Smooth muscle cell of the brain vasculature (primary cell): ENCODE data around the gene MAP2K2.

Experiments
- DNase-seq: peaks from one replicate; pipeline ENCODE4 v3.0.0-alpha.2; 2012; ENCODE audit warnings: low read depth, low spot score

Gene MAP2K2

DNA sequence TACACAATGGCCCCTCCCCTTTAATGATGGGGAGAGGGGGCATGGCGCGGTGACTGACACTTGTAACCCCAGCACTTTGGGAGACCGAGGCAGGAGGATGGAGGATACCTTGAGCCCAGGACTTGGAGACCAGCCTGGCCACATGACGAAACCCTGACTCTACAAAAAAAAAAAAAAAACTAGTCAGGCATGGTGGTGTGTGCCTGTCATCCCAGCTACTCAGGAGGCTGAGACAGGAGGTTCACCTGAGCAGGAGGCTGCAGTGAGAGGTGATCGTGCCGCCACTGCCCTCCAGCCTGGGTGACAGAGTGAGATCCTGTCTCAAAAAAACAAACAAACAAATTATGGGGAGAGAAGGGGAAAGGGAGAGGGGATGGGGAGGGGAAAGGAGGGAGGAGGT lies 43.4 kb downstream of the MAP2K2 start:
- no peak for DNase-seq

DNA sequence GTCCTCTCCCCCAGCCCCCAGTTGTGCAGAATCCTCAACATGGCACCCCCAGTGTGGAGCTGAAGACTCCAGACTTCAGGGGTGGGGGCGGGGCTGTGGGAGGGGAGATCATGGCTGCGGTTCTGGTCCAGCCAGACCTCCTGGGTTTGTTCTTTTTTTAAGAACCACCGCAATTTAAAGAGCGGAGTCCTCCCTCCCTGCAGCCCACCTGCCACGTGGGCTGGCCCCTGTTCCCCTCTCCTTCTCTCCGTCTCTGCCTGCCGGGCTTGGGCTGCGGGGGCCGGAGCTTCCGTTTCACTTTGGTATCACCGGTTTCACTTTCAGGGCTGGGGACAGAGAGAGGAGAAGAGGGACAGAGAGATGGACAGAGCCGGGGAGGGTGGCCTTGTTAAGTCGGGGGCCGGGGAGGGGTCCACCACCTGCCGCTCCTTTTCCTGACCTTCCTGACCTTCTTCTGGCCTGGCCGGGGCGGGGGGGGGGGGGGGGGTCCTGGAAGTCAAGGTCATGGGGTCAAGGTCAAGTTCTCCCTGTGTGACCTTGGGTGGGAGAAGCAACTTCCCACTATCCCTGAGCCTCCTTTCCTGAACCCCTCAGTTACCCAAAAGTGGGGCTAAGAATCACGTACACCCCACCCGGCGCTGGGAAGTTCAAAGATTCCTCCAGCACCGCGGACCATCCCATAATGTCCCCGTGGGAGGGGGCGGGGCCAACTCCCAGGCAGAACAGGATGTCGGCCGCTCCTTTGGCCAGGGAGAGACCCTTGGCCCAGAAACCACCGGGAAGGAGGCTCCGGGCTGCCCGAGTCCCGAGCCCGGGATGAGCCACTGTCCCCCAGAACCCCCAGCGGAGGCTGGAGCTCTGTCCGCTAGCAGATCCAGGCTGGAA lies 45.9 kb downstream of the MAP2K2 start:
- DNase-seq: no peak

DNA sequence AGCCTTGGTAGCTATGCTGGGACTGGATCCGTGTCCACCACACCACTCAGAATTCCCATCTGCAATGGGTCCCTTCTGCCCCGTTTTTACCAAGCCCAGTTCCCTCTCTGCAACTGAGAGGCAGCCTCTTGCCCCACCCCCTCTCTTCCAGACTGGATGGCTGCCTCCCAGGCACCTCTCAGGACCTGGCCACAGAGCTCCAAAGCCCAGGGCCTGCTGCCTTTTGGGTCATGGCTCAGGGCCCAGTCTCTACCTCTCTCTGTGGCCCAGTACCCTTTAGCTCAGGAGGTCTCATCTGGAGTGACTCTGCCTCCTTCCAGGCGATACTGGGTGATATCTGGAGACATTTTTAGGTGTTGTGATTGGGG lies 46.9 kb downstream of the MAP2K2 start:
- no peak for DNase-seq

DNA sequence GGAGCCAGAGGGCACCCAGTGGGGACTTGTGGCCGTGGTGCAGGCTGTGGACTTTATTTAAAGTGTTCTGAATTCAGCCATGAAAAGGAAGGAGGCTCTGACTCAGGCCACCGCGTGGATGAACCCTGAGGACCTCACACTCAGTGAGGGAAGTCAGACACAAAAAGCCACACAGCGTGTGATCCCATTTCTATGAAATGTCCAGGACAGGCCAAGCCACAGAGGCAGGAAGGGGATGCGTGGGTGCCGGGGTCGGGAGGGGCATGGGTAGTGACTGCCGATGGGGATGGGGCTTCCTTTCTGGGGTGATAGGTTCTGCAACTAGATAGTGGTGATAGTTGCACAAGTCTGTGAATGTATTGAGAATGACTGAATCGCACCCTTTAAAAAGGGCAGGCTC lies 48.5 kb downstream of the MAP2K2 start:
- no peak for DNase-seq

DNA sequence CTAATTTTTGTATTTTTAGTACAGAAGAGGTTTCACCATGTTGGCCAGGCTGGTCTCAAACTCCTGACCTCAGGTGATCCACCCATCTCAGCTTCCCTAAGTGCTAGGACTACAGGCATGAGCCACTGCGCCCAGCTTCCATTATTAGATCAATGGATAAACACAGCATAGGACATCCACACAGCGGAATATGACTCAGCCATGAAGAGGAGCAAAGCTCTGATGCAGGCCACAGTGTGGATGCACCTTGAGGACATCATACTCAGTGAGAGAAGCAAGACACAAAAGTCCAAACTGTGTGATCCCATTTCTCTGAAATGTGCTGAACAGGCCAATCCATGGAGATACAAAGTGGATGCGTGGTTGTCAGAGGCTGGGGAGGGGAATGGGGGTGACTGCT lies 52.3 kb downstream of the MAP2K2 start:
- no peak for DNase-seq

DNA sequence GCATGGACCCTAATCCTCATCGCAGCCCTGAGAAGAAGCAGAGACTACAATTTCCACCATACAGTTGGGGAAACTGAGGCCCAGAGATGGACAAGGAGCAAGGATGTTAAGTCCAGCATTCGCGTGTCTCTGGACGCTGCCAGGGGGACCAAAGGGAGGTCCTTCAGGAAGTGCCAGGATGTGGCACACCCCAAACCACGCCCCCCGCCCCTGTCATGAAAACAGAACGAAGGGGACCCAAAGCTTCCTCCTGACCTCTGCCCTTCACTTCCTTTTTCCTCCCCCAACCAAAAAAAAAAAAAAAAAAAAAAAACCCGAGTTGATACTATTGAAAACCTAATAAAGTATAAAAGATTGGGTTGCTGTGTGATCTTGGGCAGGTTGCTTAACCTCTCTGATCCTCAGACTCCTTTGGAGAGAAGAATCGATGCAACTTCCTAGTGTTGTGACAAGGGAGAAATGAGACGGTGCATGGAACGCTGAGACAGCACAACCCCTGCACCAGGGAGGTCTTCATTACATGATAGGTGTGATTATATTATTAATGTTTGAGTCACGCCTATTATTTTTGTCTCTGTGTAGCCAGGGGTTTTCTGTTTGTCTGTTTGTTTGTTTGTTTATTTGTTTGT lies 54.5 kb downstream of the MAP2K2 start:
- DNase-seq: no peak

DNA sequence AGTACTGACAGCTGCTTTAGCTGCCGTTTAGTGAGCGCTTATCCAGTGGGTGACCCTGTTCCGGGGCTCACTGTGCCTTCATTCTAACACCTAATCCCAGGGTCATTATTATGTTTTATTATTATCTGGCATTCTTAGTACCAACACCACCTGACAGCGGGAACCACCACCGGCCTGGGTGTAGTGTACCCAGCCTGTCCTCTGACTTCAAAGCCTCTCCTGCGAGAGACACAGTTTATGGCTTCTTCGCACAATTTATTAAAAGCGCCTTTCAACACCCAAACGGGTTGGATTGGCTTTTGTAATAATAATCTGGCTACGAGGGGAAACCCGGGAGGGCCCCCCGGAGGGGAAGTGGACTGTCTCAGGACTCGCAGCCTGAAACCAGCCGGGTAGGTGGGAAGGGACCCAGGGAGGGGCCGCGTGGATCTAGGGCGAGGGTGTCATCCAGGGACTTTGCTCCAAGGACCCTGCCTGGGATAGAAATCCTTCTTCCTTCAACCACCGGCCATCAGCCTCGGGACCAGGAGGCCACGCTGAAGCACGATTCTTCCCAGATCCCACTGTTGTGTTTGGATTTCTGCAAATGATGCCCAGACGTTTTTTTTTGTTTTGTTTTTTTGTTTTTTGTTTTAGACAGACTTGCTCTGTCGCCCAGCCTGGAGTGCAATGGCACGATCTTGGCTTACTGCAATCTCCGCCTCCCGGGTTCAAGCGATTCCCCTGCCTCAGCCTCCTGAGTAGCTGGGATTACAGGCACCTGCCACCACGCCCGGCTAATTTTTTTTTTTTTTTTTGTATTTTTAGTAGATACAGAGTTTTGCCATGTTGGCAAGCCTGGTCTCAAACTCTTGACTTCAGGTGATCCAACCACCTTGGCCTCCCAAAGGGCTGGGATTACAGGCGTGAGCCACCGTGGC lies 55.6 kb downstream of the MAP2K2 start:
- DNase-seq: no peak

DNA sequence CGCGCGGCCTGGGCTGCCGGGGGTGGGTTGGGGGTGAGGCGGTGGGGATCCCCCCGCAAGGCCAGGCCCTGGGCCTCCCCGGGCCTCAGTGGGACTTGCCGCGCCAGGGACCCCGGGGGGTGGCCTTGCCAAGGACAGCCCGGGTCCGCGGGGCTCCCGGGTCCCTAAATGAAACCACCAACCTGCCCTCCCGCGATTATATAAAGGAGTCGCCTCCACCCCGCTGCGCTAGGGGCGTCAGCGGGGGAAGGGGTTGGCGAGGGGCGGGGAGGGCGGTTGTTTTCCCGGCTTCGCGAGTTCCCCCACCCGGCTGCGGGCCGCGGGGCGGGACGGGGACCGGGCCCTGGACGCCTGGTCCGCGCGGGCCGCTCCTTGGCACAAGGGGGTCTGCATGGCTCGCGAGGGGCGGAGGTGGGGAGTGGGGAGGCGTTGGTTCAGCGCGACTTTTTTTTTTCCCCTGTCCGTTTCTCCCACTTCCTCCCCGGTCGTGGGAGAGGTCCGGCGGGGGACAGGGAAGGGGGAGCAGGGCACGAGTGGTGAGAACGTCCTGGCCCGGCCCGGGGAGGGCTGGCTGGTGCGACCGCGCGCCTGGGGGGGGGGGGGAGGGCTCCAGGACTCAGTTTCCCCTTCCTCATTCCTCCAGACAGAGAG lies 56.4 kb downstream of the MAP2K2 start:
- no peak for DNase-seq

DNA sequence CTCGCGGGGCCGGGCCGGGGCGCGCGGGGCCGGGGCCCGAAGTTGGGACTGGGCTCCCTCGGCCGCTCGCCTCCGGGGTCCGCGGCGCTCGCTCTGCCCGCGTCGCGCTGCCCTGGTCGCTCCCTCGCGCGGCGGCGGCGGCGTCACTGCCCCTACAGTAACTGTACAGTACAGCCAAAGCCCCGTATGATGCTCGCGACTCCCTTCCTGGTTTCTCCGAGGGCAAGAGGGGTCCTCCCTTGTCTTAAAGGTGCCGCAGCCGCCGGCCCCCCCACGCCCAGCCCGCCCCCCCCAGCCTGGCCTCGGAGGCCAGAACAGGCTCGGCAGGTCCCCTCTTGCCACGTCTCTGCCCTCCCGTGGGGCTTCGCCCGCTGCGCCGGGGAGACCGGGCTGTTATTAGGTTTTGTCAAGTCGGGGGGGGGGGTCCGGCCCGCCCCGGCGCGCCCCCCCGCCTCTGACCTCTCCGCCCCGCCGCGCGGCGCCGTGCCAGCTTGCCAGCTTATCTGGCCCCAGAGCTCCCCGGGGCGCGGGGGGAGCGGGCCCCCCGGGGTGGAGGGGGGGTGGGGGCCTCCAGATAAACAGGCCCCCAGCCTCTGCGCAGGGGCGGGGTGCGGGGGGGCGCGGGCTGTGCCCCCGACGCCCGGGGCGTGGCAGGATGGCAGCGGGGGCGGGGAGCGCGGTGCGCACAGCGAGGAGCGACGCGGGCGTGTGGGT lies 57.1 kb downstream of the MAP2K2 start, which contains the start of gene ZBTB7A:
ZBTB7A (minus strand) TSS at position 218 of the 714 bp plus-strand sequence. CDS start 11,667 bp downstream, outside the sequence.
- DNase-seq: no peak

DNA sequence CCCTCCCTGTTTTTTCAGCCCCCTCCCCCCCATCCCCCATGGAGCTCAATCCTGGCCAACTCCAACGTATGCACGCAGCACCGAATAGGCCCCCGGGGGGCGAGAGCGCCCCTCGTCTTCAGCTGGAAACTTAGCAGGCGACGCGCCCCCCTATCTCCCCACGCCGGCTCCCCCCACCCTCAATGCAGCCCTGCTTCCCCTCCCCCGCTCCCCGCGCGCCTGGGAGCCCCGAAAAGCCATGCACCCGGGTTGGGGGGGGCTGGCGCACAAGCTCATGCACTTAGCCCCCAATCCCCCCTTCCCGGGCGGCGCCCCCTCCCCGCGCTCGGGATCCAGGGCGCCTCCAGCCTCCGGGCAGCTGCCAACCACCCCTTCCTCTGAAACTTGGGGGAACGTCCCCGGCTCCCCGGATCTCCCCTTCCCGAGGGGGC lies 57.7 kb downstream of the MAP2K2 start:
- DNase-seq: no peak

DNA sequence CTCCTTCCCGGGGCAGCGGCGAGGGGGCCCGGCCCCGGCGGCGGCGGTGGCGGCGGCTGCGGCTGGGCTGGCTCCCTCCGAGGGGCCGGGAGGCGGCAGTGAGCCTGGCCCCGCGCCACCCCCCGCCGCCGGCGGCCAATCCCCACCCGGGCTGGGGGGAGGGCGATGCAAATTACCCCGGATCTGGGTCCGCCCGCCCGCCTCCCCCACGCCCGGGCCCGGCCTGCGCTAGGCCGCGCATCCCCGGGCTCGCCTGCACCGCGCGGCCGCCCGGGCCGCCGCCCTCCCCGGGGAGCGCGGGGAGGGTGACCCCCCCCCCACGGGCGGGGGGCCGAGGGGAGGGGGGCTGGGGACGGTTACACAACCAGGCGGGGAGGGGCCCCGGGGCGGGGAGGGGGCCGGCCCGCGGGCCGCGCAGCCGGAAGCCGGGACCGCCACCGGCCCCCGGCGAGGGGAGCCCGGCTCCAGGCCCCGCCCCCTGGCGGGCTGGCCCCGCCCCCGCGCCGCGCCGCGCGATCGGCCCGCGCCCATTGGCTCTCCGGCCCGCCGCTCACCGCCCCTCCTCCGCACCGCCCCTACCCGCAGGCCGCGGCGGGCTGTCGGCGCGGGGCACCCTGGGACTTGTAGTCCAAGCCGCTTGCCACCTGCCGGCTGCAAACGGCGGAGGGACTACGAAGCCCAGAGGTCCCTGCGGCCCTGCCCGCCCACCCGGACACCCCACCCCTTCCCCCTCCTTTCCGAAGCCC lies 58.3 kb downstream of the MAP2K2 start:
- DNase-seq: peak; percentile 91

DNA sequence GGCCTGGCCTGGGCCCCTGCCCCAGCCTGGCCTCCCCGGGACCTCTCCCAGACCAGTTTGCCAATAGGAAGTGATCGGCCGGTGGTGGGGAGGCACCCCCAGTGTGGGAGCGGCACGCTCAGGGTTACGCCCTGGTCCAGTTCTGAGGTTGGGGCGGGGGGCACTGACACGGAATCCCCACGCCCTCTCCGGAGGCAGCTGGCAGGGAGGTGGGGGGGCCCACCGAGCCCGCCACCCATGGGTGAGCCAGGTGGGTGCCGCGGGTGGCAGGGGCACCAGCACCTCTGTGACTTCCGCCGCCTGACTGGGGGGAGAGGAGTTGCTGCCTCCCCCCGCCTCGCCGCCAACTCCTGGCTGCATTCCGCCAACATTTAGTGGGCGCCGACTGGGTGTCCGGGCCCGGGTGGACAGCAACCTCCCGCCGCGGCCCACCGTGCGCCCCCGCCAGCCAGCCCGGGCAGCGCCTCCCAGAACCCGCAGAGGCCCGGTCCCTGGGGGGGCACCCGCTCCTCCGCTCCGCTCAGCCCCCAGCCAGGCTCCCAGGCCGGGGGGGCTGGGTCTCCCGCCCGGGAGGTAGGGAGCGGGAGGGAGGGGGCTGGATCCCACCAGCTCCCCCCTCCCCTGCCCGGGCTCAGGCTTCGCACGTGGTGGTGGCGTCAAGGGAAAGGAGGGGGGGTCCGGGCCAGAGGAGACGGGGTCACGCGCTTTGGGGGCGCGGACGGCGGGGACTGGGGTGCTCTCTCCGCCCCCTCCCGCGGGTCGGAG lies 59.2 kb downstream of the MAP2K2 start:
- no peak for DNase-seq

DNA sequence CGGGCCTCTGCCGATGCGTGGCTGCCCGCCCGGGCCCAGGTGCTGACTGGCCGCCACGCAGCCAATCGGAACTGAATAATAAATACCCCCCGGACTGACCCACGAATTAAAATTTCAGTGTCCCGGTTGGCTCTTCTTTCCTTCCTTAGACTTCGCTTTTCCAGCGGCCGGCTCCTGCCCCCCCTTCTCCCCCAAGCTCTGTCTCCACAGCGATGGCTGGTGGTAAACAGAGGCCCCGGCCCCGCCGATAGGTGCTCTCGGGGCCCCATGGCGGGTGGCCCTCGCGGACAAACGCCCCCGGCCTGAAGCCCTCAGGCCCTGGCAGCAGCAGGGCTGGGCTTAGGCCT lies 59.8 kb downstream of the MAP2K2 start:
- no peak for DNase-seq

DNA sequence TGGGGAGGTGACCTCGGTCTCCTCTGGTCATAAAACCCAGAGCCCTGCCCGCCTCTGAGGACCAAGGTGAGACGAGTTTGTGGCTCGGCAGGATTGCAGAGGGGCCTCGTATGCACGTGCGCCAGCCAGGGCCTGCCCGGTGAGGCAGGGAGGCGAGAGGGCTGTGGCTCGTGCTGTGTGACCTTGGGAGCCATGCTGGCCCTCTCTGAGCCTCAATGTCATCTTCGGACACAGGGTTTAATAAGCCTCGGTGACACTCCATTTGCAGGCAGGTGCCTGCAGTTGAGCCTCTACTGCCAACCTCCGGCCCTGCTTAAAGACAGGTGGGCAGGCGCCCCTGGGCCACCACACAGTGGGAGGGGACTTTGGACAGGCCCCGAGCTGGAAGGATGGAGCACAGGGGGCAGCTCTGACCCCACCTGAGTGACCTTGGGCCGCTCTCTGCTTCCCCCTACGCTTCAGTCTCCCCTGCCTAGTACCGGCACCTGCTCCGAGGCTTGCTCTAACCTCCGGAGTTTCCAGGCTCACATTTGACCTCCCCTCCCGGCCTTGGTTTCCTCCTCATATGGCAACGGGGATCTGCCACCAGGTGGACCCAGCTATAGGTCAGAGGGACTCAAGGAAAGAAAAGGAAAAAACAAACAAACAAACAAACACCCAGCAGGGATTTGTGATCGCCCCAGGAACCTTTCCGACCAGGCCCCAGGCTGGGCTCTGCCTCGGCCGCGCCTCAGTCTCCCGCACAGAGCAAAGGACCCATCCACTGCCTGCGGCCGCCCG lies 60.4 kb downstream of the MAP2K2 start:
- no peak for DNase-seq

DNA sequence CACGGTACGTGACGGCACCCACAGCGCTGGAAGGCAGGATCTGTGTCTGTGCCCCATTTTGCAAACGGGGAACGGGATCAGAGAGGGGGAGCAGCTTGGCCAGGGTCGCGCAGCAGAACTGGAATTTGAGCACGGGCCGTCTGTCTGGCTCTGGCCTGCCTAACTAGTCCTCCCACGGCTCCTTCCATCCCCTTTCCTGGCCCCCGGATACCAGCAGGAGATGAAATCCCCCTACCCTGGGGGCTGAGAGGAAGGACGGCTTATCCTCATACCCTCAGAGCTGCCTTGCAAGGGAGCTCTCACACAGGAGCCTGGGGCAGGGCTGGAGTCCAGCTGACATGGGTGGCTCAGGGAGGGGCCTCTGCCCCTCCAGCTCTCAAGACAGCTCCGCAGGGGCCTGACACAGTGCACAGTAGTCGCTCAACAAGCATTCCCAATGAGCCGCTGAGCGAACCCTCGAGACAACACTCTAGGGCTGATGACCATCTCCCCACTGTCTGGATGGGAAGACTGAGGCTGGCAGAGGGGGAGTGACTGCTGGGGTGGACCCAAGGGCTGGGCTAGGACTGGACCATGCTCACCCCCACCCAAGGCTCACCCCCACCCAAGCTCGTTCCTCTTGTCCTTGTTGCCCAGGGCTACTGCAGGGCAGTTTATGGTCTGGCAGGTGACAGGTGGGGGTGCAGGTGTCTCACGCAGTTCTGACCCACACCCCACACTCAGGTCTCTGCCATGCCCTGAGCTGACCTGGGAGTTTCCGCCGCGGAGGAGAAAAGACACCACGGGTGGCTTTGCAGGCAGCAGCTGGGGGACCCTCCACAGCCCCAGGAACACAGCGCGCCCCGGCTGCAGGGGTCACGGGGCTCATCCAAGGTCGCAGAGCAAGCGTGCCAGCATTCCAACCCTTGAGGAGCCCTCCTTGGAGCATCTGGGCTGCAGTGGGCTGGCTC lies 61.2 kb downstream of the MAP2K2 start:
- DNase-seq: no peak

DNA sequence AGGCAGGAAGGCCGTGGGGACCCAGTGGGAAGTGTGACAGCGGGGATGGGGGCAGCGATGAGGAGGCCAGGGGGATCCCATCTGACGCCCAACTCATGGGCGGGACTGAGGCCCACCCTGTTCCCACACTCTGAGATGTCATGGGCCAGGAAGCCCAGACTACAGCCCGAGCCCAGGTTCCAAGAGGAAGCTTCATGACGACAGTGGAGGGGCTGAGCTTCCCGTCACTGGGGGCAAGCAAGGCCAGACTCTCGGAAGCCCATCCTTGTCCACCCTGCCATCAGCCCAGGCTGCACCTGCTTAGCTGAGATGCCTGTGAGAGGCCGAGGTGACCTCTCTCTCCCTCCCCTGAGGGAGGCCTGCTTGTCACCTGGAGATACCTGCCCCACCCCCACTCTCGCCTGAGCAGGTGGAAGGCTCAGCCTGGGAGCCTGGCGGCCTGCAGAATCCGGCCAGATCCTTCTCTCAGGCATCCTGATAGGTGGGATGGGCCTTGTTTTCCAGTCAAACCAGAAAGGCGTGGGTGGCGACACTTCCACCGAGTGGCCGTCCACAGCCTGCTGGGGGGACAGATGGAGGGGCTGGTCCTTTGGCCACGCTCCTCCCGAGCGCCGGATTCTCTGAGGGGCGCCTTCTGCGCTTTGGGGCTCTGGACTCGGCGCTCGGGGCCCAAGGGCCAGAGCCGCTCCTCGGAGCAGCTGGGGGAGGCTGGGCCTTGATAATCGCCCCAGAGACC lies 62.1 kb downstream of the MAP2K2 start:
- DNase-seq: no peak

DNA sequence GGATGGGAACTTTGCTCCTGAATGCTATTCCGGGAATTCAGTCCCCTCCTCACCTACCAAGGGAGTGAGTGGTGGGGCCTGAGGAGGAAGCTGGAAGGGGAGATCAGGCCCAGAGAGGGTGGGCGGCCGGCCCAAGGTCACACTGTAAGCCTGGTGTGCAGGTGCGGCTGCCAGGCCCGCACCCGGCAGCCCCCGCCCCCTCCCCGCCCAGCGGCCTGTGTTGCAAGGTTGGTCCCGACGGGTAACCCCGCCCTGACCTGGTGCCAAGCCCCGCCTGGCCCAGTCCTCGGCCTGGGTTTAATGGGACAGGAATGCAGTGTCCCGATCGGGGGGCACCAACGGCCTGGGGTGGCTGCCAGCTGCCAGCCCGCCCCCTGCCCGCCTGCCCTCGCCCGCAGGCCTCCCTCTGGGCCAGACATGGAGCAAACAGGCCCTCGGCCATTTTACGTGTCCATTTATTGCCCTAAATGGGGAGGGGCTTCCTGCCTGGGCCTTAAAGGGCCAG lies 62.7 kb downstream of the MAP2K2 start:
- DNase-seq: no peak
